ENCODE data around the gene THSD7B.

DNA sequence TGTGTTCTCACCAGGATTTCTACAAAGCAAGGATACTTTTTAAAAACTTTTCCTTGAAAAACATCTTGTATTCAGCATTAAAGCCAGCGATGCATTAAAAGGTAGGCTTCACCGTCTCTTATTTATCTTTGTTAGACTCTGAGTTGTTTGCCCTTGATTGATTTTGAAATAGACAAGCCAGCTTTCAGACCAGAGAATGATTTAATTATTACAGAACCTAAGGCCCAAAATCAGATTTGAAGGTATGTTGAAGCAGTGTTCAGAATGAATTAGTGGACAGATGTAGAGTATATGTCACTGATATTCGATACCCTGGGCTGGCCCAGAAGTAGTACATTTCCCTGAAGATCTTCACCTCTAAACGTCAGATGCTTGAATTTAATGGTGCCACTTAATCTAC, 136.4 kb downstream of the THSD7B start:
- TF ChIP-seq YY1 (IDR thresholded peaks at IDR 0.05; ENCODE audit: low read depth, low read length) (no peak), POLR2A (IDR thresholded peaks at IDR 0.05; ENCODE audit: low read depth, low read length) (no peak)
